IMR-90 (cell line): Measurements from ENCODE around the gene KYNU. TPM values are rescaled to one million over a fixed set of nuclear protein-coding genes. Genes with fewer than 3 reads are reported as not detected.
A peak's percentile ranks its signal among the peaks of the same experiment; 100 is the strongest.

Experiments
- ATAC-seq: fragments of 200-7000 bp; cut with Tn5 transposase; 2 replicates; pipeline ENCODE4 v1.9.1; 2020; ENCODE audit warnings: low read depth, mild to moderate bottlenecking, moderate library complexity
- BruUV-seq: library from RNA; stranded (reverse); fragments of 400-500 nt; replicated peaks from 2 replicates; lab custom pipeline; 2021; lab: Mats Ljungman, UMichigan
- CTCF ChIA-PET: fragments of 300-600 bp; formaldehyde crosslinking; extraction: SDS; loops from one replicate; lab custom pipeline; 2021; ENCODE audit warnings: antibody characterized with exemption; lab: Yijun Ruan, JAX
- POLR2A ChIA-PET: fragments of 300-600 bp; sonication (Branson Sonifier 250); formaldehyde crosslinking; loops from one replicate; lab custom pipeline; 2022; ENCODE audit warnings: antibody characterized with exemption; ENCODE audit not compliant: unreplicated experiment; lab: Charles Lee
- DNase-seq: peaks from one replicate; pipeline ENCODE4 v3.0.0; 2013
- H2AFZ ChIP-seq: replicated peaks from 2 replicates; pipeline ENCODE3; 2013; ENCODE audit warnings: low read length, mild to moderate bottlenecking; ENCODE audit not compliant: poor library complexity
- H2AK5ac ChIP-seq: 2 replicates; pipeline ENCODE4 v1.6.1; 2013; ENCODE audit warnings: low read depth, low read length, inconsistent platforms
- H2AK9ac ChIP-seq: replicated peaks from 2 replicates; pipeline ENCODE3; 2013; ENCODE audit warnings: mild to moderate bottlenecking, low read depth, low read length, moderate library complexity; ENCODE audit not compliant: poor library complexity
- H2BK120ac ChIP-seq: 2 replicates; pipeline ENCODE4 v1.6.1; 2013; ENCODE audit warnings: low read depth, low read length, inconsistent platforms
- H2BK15ac ChIP-seq: 3 replicates; pipeline ENCODE4 v1.6.1; 2013; ENCODE audit warnings: low read depth, low read length, inconsistent platforms
- H2BK20ac ChIP-seq: 2 replicates; pipeline ENCODE4 v1.6.1; 2013; ENCODE audit warnings: low read depth, mild to moderate bottlenecking, inconsistent platforms, low read length, moderate library complexity
- H2BK5ac ChIP-seq: 2 replicates; pipeline ENCODE4 v1.6.1; 2013; ENCODE audit warnings: mild to moderate bottlenecking, low read depth, low read length, inconsistent platforms; ENCODE audit not compliant: poor library complexity, severe bottlenecking
- H3K14ac ChIP-seq: replicated peaks from 2 replicates; pipeline ENCODE4 v1.6.1; 2013; ENCODE audit warnings: low read depth, low read length, inconsistent platforms
- H3K18ac ChIP-seq: 2 replicates; pipeline ENCODE4 v1.6.1; 2013; ENCODE audit warnings: low read depth, low read length, control low read depth
- H3K23ac ChIP-seq: 2 replicates; pipeline ENCODE4 v1.6.1; 2013; ENCODE audit warnings: low read depth, low read length, inconsistent platforms
- H3K27ac ChIP-seq: 2 replicates; pipeline ENCODE4 v1.5.1; 2013; ENCODE audit warnings: mild to moderate bottlenecking, control low read depth, low read length; ENCODE audit not compliant: insufficient read depth
- H3K27me3 ChIP-seq: 2 replicates; pipeline ENCODE4 v1.6.1; 2013; ENCODE audit warnings: low read length; ENCODE audit not compliant: control insufficient read depth, insufficient read depth
- H3K36me3 ChIP-seq: 2 replicates; pipeline ENCODE4 v1.6.1; 2013; ENCODE audit warnings: low read length, mixed read lengths; ENCODE audit not compliant: control insufficient read depth, insufficient read depth
- H3K4ac ChIP-seq: 2 replicates; pipeline ENCODE4 v1.6.1; 2013; ENCODE audit warnings: low read depth, low read length, inconsistent platforms
- H3K4me1 ChIP-seq: 2 replicates; pipeline ENCODE4 v1.6.1; 2013; ENCODE audit warnings: low read length, mixed read lengths; ENCODE audit not compliant: control insufficient read depth, insufficient read depth
- H3K4me2 ChIP-seq: 2 replicates; pipeline ENCODE4 v1.6.1; 2013; ENCODE audit warnings: low read depth, mild to moderate bottlenecking, control low read depth, low read length, moderate library complexity
- H3K4me3 ChIP-seq: 2 replicates; pipeline ENCODE4 v1.5.1; 2013; ENCODE audit warnings: low read depth, mild to moderate bottlenecking, control low read depth, low read length, moderate library complexity; ENCODE audit not compliant: insufficient read depth
- H3K56ac ChIP-seq: 2 replicates; pipeline ENCODE4 v1.6.1; 2013; ENCODE audit warnings: low read length, inconsistent platforms; ENCODE audit not compliant: insufficient read depth; ENCODE audit errors: extremely low read depth
- H3K79me1 ChIP-seq, 2 experiments: 2 replicates each; pipeline ENCODE4 v1.6.1; 2013; ENCODE audit warnings: low read length in 2 of 2, inconsistent platforms in 1 of 2, low read depth in 1 of 2
- H3K9ac ChIP-seq: 2 replicates; pipeline ENCODE4 v1.6.1; 2013; ENCODE audit warnings: low read depth, low read length, control low read depth
- H3K9me1 ChIP-seq: 2 replicates; pipeline ENCODE4 v1.6.1; 2013; ENCODE audit warnings: low read length, inconsistent platforms; ENCODE audit not compliant: insufficient read depth
- H3K9me3 ChIP-seq: 2 replicates; pipeline ENCODE4 v1.6.1; 2013; ENCODE audit warnings: low read length; ENCODE audit not compliant: control insufficient read depth, insufficient read depth
- H4K20me1 ChIP-seq: 2 replicates; pipeline ENCODE4 v1.6.1; 2013; ENCODE audit warnings: low read length, inconsistent platforms; ENCODE audit not compliant: insufficient read depth
- H4K5ac ChIP-seq: 2 replicates; pipeline ENCODE4 v1.6.1; 2013; ENCODE audit warnings: mild to moderate bottlenecking, low read depth, low read length, control low read depth
- H4K8ac ChIP-seq, 2 experiments: 2 replicates each; pipeline ENCODE4 v1.6.1; 2013; ENCODE audit warnings: low read depth in 2 of 2, low read length in 2 of 2, control low read depth in 1 of 2, inconsistent platforms in 1 of 2
- H4K91ac ChIP-seq: 2 replicates; pipeline ENCODE4 v1.6.1; 2013; ENCODE audit warnings: low read depth, low read length, inconsistent platforms; ENCODE audit not compliant: insufficient read depth
- BHLHE40 ChIP-seq: fragments of 150-350 bp; IDR thresholded peaks from 2 replicates; pipeline ENCODE4 v1.6.1; 2016; ENCODE audit warnings: mild to moderate bottlenecking, low read depth, low read length
- CHD1 ChIP-seq: IDR thresholded peaks from 2 replicates; pipeline ENCODE4 v1.6.1; 2012; ENCODE audit warnings: low read depth, low read length, improper control_type of control experiment
- MAZ ChIP-seq: IDR thresholded peaks from 2 replicates; pipeline ENCODE4 v1.6.1; 2012; ENCODE audit warnings: low read depth, mild to moderate bottlenecking, low read length, improper control_type of control experiment, moderate library complexity, borderline replicate concordance
- POLR2A ChIP-seq: IDR thresholded peaks from 2 replicates; pipeline ENCODE4 v1.6.1; 2012; ENCODE audit warnings: mild to moderate bottlenecking, low read depth, low read length
- RAD21 ChIP-seq: IDR thresholded peaks from 2 replicates; pipeline ENCODE4 v1.6.1; 2012; ENCODE audit warnings: low read length, improper control_type of control experiment
- RCOR1 ChIP-seq: IDR thresholded peaks from 2 replicates; pipeline ENCODE4 v1.6.1; 2012; ENCODE audit warnings: mild to moderate bottlenecking, low read length, improper control_type of control experiment; ENCODE audit not compliant: insufficient replicate concordance
- RFX5 ChIP-seq: IDR thresholded peaks from 2 replicates; pipeline ENCODE4 v1.8.0; 2012; ENCODE audit warnings: low read depth, mild to moderate bottlenecking, low read length, moderate library complexity
- WGBS, 2 experiments: methylation state at CpG; one replicate each; pipeline versions ENCODE4 v1.1.5 to v1.1.7; 2013; ENCODE audit warnings: missing lambda C conversion rate in 2 of 2; ENCODE audit not compliant: insufficient read length in 1 of 2; ENCODE audit errors: extremely low coverage in 2 of 2; 5-methylcytosine and 5-hydroxymethylcytosine counted together
- dilution Hi-C: fragments of 300-500 bp; cut with HindIII; formaldehyde crosslinking; loops from one replicate; pipeline ENCODE4 v1.14.3; 2018; ENCODE audit warnings: low sequenced_read_pairs; ENCODE audit not compliant: unreplicated experiment
- in situ Hi-C: fragments of 300-500 bp; cut with MboI; formaldehyde crosslinking; loops from 3 replicates; pipeline ENCODE4 v1.14.3; 2019; ENCODE audit warnings: low sequenced_read_pairs, inconsistent platforms, mixed read lengths
- intact Hi-C: fragments of 100-400 bp; cut with micrococcal nuclease; formaldehyde crosslinking; loops from 2 replicates; pipeline ENCODE4 v1.10.0; 2022
- polyA plus RNA-seq, 3 experiments: library from polyadenylated mRNA; depleted of rRNA; stranded (reverse); fragments of >200 nt; gene quantifications; 2 replicates each; pipeline ENCODE4 v1.2.3, GENCODE V29; 2012; ENCODE audit warnings: low replicate concordance in 1 of 3
- total RNA-seq: library from RNA; depleted of rRNA; stranded (reverse); fragments of >200 nt; gene quantifications from 2 replicates; pipeline ENCODE4 v1.2.3, GENCODE V29; 2012
- TF ChIP-seq, protein P1 (sequence below): conservative IDR thresholded peaks from 2 replicates; pipeline ENCODE4 v1.5.1; 2012; ENCODE audit warnings: mild to moderate bottlenecking, low read depth, low read length, improper control_type of control experiment
- TF ChIP-seq, protein P2 (sequence below): fragments of 150-350 bp; IDR thresholded peaks from 2 replicates; pipeline ENCODE4 v1.6.1; 2016; ENCODE audit warnings: low read depth, mild to moderate bottlenecking, low read length, moderate library complexity, borderline replicate concordance
- TF ChIP-seq, protein P3 (sequence below): fragments of 150-350 bp; IDR thresholded peaks from 2 replicates; pipeline ENCODE4 v1.6.1; 2017; ENCODE audit warnings: mild to moderate bottlenecking, antibody characterized with exemption, low read length, low read depth

Gene KYNU
- total and polyA plus RNA-seq, 2 of the 4 experiments (the other 2 are of a cell fraction) = 0.75 to 2.9 TPM

DNA sequence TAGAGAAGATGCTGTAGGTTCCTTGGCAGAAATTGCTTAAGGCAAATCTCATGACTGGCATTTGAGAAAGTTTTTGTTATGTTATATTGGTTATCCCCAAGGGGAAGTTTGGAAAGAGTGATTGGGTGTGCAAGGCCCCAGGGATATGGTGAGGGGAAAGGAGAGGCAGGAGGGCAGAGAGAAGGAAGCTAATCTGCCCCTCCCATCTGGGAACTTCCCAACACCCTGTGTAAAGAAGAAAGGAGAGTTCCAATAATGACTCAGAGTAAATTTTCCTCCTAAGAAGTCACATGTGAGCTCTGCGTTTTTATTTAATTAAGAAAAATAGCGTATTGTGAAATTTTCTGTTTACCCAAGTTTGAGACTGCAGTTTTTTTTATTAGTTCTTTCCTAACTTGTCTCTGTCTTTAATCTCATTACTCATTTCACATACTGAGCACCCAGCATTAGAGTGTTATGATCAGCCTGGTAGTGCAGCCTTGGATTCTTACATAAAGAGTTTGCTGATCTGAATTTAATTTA lies 3.1 kb upstream of the KYNU start (continued):
- TF ChIP-seq RAD21 = no peak
- TF ChIP-seq, protein P1, sequence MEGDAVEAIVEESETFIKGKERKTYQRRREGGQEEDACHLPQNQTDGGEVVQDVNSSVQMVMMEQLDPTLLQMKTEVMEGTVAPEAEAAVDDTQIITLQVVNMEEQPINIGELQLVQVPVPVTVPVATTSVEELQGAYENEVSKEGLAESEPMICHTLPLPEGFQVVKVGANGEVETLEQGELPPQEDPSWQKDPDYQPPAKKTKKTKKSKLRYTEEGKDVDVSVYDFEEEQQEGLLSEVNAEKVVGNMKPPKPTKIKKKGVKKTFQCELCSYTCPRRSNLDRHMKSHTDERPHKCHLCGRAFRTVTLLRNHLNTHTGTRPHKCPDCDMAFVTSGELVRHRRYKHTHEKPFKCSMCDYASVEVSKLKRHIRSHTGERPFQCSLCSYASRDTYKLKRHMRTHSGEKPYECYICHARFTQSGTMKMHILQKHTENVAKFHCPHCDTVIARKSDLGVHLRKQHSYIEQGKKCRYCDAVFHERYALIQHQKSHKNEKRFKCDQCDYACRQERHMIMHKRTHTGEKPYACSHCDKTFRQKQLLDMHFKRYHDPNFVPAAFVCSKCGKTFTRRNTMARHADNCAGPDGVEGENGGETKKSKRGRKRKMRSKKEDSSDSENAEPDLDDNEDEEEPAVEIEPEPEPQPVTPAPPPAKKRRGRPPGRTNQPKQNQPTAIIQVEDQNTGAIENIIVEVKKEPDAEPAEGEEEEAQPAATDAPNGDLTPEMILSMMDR = no peak

DNA sequence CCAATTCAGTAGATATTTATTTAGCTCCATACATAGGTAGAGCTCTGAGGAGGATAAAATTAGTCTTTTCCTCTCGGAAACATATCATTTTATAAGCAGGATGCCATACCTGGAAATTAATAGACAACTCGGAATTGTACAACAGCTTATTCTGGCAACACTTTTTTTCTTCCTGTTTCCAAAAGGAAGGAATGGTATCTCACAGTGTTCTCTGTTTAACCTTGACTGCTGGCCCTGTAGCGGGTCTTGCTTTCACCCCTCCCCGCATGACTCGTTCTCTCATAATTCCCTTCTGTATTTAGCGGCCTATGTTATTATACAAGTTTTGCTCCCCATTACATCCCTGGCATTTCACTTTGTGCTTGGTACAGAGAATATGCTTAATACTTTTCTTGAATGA lies 2.5 kb upstream of the KYNU start:
- no peak overlapping the region; the same call in 1 of the 2 replicates for H4K91ac ChIP-seq
- 0 out of 2 replicates have a peak, but pooled peaks cover 2% of the 10 kb centered on the region for H3K9me1 ChIP-seq
- peak overlapping the region; percentile 13; the same call in 1 of the 2 replicates for H2BK120ac ChIP-seq
- no peak for ATAC-seq
- H3K9me3 ChIP-seq = no peaks in the 10 kb centered on the region
- no peaks in the 10 kb centered on the region for H3K79me1 ChIP-seq
- peak overlapping the region; percentile 88; the same call in 2 of the 3 replicates for H2BK15ac ChIP-seq
- peak overlapping the region; percentile 55 for H2BK5ac ChIP-seq
- H3K27ac ChIP-seq = peak overlapping the region; percentile 63
- ChIA-PET CTCF (interaction anchor here (0.5 to 1.5 kb wide), 2 partner anchors 183 to 192 kb away, joined by 3 to 4 read pairs; no protein-coding TSS in a partner anchor), POLR2A (interaction anchor here (0.7 kb wide), 1 partner anchor 9 kb away, joined by 4 read pairs; no protein-coding TSS in a partner anchor)
- H4K5ac ChIP-seq = peak overlapping the region; percentile 75; the same call in 1 of the 2 replicates
- no peak overlapping the region for H2AFZ ChIP-seq
- H3K4me1 ChIP-seq = peaks cover 6% of the 10 kb centered on the region
- no peak overlapping the region for H3K56ac ChIP-seq
- no peak overlapping the region for H3K4me3 ChIP-seq
- DNase-seq = no peak
- H3K4ac ChIP-seq = peak overlapping the region; percentile 50
- no peaks in the 10 kb centered on the region for H4K20me1 ChIP-seq
- no peak overlapping the region for H3K23ac ChIP-seq
- H3K36me3 ChIP-seq = no peaks in the 10 kb centered on the region
- peak overlapping the region; percentile 10 for H3K14ac ChIP-seq
- no peak overlapping the region for H3K4me2 ChIP-seq
- BruUV-seq = no TSS peak
- intact Hi-C loops = loop anchor here (5.0 kb wide), 2 partner anchors 87 to 107 kb away; no protein-coding TSS in a partner anchor
- H2BK20ac ChIP-seq = peak overlapping the region; percentile 66
- H3K18ac ChIP-seq = peak overlapping the region; percentile 95
- no peak overlapping the region for H2AK5ac ChIP-seq
- H3K9ac ChIP-seq = no peak overlapping the region
- H4K8ac ChIP-seq = peak overlapping the region; percentile 11 to 40; a peak in 2 of 4 replicates
- dilution Hi-C loops = no loop called here
- H2AK9ac ChIP-seq = no peak overlapping the region
- 100% methylated on average over 2 of the region's 6 CpGs; no CpG with 5 or more reads in 1 of the 2 experiments for WGBS, 2 experiments
- H3K27me3 ChIP-seq = no peaks in the 10 kb centered on the region
- in situ Hi-C loops = no loop called here
- TF ChIP-seq RFX5 (no peak), POLR2A (no peak), RCOR1 (no peak), BHLHE40 (no peak), CHD1 (no peak), MAZ (no peak)
- TF ChIP-seq, protein P2, sequence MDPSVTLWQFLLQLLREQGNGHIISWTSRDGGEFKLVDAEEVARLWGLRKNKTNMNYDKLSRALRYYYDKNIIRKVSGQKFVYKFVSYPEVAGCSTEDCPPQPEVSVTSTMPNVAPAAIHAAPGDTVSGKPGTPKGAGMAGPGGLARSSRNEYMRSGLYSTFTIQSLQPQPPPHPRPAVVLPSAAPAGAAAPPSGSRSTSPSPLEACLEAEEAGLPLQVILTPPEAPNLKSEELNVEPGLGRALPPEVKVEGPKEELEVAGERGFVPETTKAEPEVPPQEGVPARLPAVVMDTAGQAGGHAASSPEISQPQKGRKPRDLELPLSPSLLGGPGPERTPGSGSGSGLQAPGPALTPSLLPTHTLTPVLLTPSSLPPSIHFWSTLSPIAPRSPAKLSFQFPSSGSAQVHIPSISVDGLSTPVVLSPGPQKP = no peak
- TF ChIP-seq, protein P3, sequence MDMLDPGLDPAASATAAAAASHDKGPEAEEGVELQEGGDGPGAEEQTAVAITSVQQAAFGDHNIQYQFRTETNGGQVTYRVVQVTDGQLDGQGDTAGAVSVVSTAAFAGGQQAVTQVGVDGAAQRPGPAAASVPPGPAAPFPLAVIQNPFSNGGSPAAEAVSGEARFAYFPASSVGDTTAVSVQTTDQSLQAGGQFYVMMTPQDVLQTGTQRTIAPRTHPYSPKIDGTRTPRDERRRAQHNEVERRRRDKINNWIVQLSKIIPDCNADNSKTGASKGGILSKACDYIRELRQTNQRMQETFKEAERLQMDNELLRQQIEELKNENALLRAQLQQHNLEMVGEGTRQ = no peak
